Measurements from ENCODE around the gene NPAS3. TPM values are rescaled to one million over a fixed set of nuclear protein-coding genes. Genes with fewer than 3 reads are reported as not detected.

NPAS3 gene
- total and polyA plus RNA-seq, 2 donors (not counting 3 experiments of a cell fraction or from before 2014, with no cell fraction given), result 0.10 to 0.13 TPM

DNA sequence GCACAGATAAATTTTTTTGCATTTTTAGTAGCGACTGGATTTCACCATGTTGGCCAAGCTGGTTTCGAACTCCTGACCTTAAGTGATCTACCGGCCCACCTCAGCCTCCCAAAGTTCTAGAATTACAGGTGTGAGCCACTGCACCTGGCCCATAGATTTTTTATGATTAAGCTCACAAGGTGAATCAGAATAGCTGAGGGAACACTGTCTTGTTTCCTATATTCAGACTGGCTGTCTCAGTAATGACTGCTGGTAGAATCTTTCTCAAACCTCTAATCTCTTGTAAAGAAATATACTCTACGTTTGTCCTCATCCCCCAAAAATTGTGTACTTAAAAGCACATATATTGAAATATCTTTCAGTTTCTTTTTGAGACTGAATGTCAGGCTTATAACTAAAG is 650.1 kb downstream of the NPAS3 start:
- H2AFZ ChIP-seq (ENCODE audit: low read depth, low read length), result no peak overlapping the region
- TF ChIP-seq MYC (IDR thresholded peaks at IDR 0.05; ENCODE audit: low read depth, low read length), result no peak
- no peak for TF ChIP-seq FOS (IDR thresholded peaks at IDR 0.05; ENCODE audit: borderline replicate concordance, insufficient read depth, low read length)
- no peak for TF ChIP-seq GATA2 (IDR thresholded peaks at IDR 0.05; ENCODE audit: insufficient read depth, insufficient read length, low read depth, low read length)
- TF ChIP-seq CTCF (IDR thresholded peaks at IDR 0.05; ENCODE audit: extremely low read depth in 1 of 2, insufficient read depth in 1 of 2, low read depth in 1 of 2, low read length in 2 of 2), result no peak
- TF ChIP-seq EZH2 (IDR thresholded peaks at IDR 0.05; ENCODE audit: borderline replicate concordance, low read depth, low read length, severe bottlenecking), result no peak
- TF ChIP-seq MAX (IDR thresholded peaks at IDR 0.05; ENCODE audit: insufficient read depth, insufficient read length), result no peak
- TF ChIP-seq POLR2A (IDR thresholded peaks at IDR 0.05; ENCODE audit: low read depth, low read length), result no peak
- TF ChIP-seq POLR2AphosphoS5 (IDR thresholded peaks at IDR 0.05; ENCODE audit: insufficient read depth, low read depth, low read length), result no peak
- TF ChIP-seq JUN (IDR thresholded peaks at IDR 0.05; ENCODE audit: borderline replicate concordance, insufficient read depth, insufficient read length, low read depth), result no peak
- POLR2A ChIA-PET, result no interaction called here
- no peaks in the 10 kb centered on the region for H3K27me3 ChIP-seq (ENCODE audit: control insufficient read depth in 2 of 2, insufficient read depth in 2 of 2, low read length in 2 of 2)
- no peak overlapping the region for H3K4me3 ChIP-seq (replicated peaks in 1 of 3; ENCODE audit: insufficient read depth in 1 of 3, low read depth in 1 of 3, low read length in 3 of 3)
- H3K9me1 ChIP-seq (replicated peaks; ENCODE audit: control insufficient read depth, extremely low read depth, insufficient read depth, low read length), result no peaks in the 10 kb centered on the region
- no peak overlapping the region for H3K27ac ChIP-seq (ENCODE audit: insufficient read depth, low read depth, low read length)
- dilution Hi-C loops (cut with MboI; ENCODE audit: extremely low pct_ligation_motif_present, low sequenced_read_pairs), result no loop called here
- no peak overlapping the region for H3K9ac ChIP-seq (replicated peaks; ENCODE audit: extremely low read depth, insufficient read depth, low read length)
- no peak for DNase-seq (ENCODE audit: low read depth, low spot score)
- intact Hi-C loops (cut with micrococcal nuclease), result no loop called here
- H3K36me3 ChIP-seq (ENCODE audit: control insufficient read depth in 2 of 2, extremely low read depth in 1 of 2, insufficient read depth in 2 of 2, low read length in 2 of 2), result no peaks in the 10 kb centered on the region
- H3K9me3 ChIP-seq (replicated peaks; ENCODE audit: control insufficient read depth, insufficient read depth, low read length), result no peaks in the 10 kb centered on the region
- no peaks in the 10 kb centered on the region for H3K4me1 ChIP-seq (ENCODE audit: control insufficient read depth, extremely low read depth, insufficient read depth, low read length)
- CTCF ChIA-PET, result no interaction called here
- H4K20me1 ChIP-seq (replicated peaks; ENCODE audit: control insufficient read depth, extremely low read depth, insufficient read depth, low read length), result no peaks in the 10 kb centered on the region
- H3K79me2 ChIP-seq (ENCODE audit: control insufficient read depth, insufficient read depth, low read length), result no peaks in the 10 kb centered on the region
- no TSS peak for BruUV-seq (replicated peaks)
- no peak for FAIRE-seq
- no peak overlapping the region for H3K4me2 ChIP-seq (ENCODE audit: insufficient read depth, low read length)

All from endothelial cell of umbilical vein (primary cell).